Measurements from ENCODE around the gene GADL1. TPM values are rescaled to one million over a fixed set of nuclear protein-coding genes. Genes with fewer than 3 reads are reported as not detected.

GADL1 gene
- polyA plus RNA-seq, 3 donors, result not detected

DNA sequence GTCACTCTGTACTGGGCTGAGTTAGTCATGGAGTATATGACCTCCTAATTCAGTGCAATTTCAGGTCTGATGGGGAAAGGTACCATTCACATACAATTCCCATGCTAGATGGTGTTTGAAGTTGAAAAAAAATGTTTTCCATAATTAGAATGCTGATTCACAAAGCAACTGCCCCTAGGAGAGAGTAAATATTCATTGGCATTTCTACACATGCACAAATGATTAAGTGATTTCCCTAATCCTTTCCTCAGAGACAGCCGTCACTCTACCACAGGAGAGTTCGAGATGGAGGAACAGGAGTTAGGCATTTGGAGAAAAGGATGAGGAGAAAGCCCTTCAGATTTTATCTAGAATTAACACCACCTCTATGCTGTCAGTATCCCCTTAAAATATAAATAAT is 32.5 kb downstream of the GADL1 start:
- no CpG with 5 or more reads among the region's 2 CpGs for WGBS (ENCODE audit: insufficient coverage)
- Histone ChIP-seq H3K4me1 (ENCODE audit: control insufficient read depth in 1 of 2, insufficient read depth in 2 of 2, low read length in 2 of 2) (no peaks in the 10 kb centered on the region), H3K36me3 (replicated peaks in 1 of 2; ENCODE audit: control insufficient read depth in 1 of 2, insufficient read depth in 2 of 2, low read length in 2 of 2) (no peaks in the 10 kb centered on the region), H4K20me1 (ENCODE audit: insufficient read depth, low read length) (no peaks in the 10 kb centered on the region), H3K27ac (ENCODE audit: low read depth in 1 of 2, low read length in 2 of 2) (no peak overlapping the region), H3K4me2 (replicated peaks; ENCODE audit: extremely low read depth, low read length, poor library complexity, severe bottlenecking) (no peak overlapping the region), H3K9ac (ENCODE audit: insufficient read depth, low read length, poor library complexity, severe bottlenecking) (no peak overlapping the region), H3K4me3 (replicated peaks in 1 of 3; ENCODE audit: low read depth in 2 of 3, low read length in 3 of 3) (no peak overlapping the region), H3K27me3 (ENCODE audit: control insufficient read depth in 2 of 2, insufficient read depth in 2 of 2, low read length in 2 of 2) (no peaks in the 10 kb centered on the region), H2AFZ (ENCODE audit: insufficient read depth, low read depth, low read length, poor library complexity, severe bottlenecking) (no peak overlapping the region), H3K9me3 (replicated peaks in 1 of 2; ENCODE audit: control insufficient read depth in 1 of 2, insufficient read depth in 1 of 2, low read length in 2 of 2) (no peaks in the 10 kb centered on the region), H3K79me2 (ENCODE audit: insufficient read depth, low read length) (no peaks in the 10 kb centered on the region)
- no peak overlapping the region for H3K27ac Mint-ChIP-seq
- no peak for DNase-seq
- no peaks in the 10 kb centered on the region for H3K36me3 Mint-ChIP-seq
- no peak overlapping the region for H3K4me3 Mint-ChIP-seq
- no peaks in the 10 kb centered on the region for H3K9me3 Mint-ChIP-seq
- H3K4me1 Mint-ChIP-seq, result no peaks in the 10 kb centered on the region
- intact Hi-C loops (cut with micrococcal nuclease), result no loop called here
- TF ChIP-seq, protein P1, sequence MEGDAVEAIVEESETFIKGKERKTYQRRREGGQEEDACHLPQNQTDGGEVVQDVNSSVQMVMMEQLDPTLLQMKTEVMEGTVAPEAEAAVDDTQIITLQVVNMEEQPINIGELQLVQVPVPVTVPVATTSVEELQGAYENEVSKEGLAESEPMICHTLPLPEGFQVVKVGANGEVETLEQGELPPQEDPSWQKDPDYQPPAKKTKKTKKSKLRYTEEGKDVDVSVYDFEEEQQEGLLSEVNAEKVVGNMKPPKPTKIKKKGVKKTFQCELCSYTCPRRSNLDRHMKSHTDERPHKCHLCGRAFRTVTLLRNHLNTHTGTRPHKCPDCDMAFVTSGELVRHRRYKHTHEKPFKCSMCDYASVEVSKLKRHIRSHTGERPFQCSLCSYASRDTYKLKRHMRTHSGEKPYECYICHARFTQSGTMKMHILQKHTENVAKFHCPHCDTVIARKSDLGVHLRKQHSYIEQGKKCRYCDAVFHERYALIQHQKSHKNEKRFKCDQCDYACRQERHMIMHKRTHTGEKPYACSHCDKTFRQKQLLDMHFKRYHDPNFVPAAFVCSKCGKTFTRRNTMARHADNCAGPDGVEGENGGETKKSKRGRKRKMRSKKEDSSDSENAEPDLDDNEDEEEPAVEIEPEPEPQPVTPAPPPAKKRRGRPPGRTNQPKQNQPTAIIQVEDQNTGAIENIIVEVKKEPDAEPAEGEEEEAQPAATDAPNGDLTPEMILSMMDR (IDR thresholded peaks at IDR 0.05), result no peak
- H3K27me3 Mint-ChIP-seq (ENCODE audit: low read depth in 3 of 3), result peaks cover 0 to 2% (median 0%) of the 10 kb centered on the region in 3 donors

DNA sequence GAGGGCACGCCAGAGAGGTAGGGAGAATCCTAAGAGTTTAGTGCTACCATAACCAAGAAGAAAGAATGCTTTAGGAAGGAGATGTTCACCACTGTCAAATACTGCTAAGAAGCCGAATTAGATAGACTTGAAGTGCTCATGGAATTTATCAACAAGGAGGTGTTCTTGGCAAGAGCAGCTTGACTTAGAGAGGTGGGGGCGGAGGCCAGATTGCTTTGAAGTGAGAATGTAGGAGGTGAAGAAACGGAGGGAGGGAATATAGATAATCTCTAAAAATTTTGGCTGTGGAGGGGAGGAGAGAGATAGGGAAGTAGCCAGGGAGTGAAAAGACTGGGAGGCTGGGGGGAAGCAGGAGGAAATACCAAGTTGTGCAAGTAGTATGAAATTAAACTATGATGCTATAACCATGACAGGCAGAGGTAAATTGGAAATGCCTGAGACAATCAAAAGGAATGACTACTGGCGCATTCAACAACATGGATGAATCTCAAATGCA is 35.5 kb downstream of the GADL1 start:
- no peak overlapping the region for H3K27ac ChIP-seq (ENCODE audit: low read depth in 1 of 2, low read length in 2 of 2)
- DNase-seq, result no peak
- H3K79me2 ChIP-seq (ENCODE audit: insufficient read depth, low read length), result no peaks in the 10 kb centered on the region
- H3K36me3 ChIP-seq (replicated peaks in 1 of 2; ENCODE audit: control insufficient read depth in 1 of 2, insufficient read depth in 2 of 2, low read length in 2 of 2), result no peaks in the 10 kb centered on the region
- Mint-ChIP-seq H3K4me3 (no peak overlapping the region), H3K4me1 (no peaks in the 10 kb centered on the region), H3K36me3 (no peaks in the 10 kb centered on the region), H3K27me3 (ENCODE audit: low read depth in 3 of 3) (peaks cover 0 to 2% (median 0%) of the 10 kb centered on the region in 3 donors), H3K9me3 (no peaks in the 10 kb centered on the region), H3K27ac (no peak overlapping the region)
- H3K4me1 ChIP-seq (ENCODE audit: control insufficient read depth in 1 of 2, insufficient read depth in 2 of 2, low read length in 2 of 2), result no peaks in the 10 kb centered on the region
- no peaks in the 10 kb centered on the region for H3K9me3 ChIP-seq (replicated peaks in 1 of 2; ENCODE audit: control insufficient read depth in 1 of 2, insufficient read depth in 1 of 2, low read length in 2 of 2)
- intact Hi-C loops (cut with micrococcal nuclease), result no loop called here
- no peaks in the 10 kb centered on the region for H3K27me3 ChIP-seq (ENCODE audit: control insufficient read depth in 2 of 2, insufficient read depth in 2 of 2, low read length in 2 of 2)
- 100% methylated on average over 3 of the region's 5 CpGs for WGBS (ENCODE audit: insufficient coverage)
- H3K4me2 ChIP-seq (replicated peaks; ENCODE audit: extremely low read depth, low read length, poor library complexity, severe bottlenecking), result no peak overlapping the region
- no peak overlapping the region for H2AFZ ChIP-seq (ENCODE audit: insufficient read depth, low read depth, low read length, poor library complexity, severe bottlenecking)
- no peak overlapping the region for H3K9ac ChIP-seq (ENCODE audit: insufficient read depth, low read length, poor library complexity, severe bottlenecking)
- H4K20me1 ChIP-seq (ENCODE audit: insufficient read depth, low read length), result no peaks in the 10 kb centered on the region
- H3K4me3 ChIP-seq (replicated peaks in 1 of 3; ENCODE audit: low read depth in 2 of 3, low read length in 3 of 3), result no peak overlapping the region
- TF ChIP-seq, protein P1 (IDR thresholded peaks at IDR 0.05), result no peak

Data from CD14-positive monocyte (primary cell).